Measurements from ENCODE around the gene PHLPP1.

The PHLPP1 gene

GRCh38 chr18:62781262-62781661 is 65.9 kb downstream of the PHLPP1 start:
- no peak overlapping the region for H3K27ac Mint-ChIP-seq
- no peaks in the 10 kb centered on the region for H3K27me3 Mint-ChIP-seq
- no peaks in the 10 kb centered on the region for H3K9me3 Mint-ChIP-seq
- peaks cover 46% of the 10 kb centered on the region for H3K4me1 Mint-ChIP-seq (ENCODE audit: low read depth)
- no peak overlapping the region for H3K4me3 Mint-ChIP-seq
- intact Hi-C loops (cut with micrococcal nuclease) = no loop called here
- H3K36me3 Mint-ChIP-seq (ENCODE audit: low read depth) = no peaks in the 10 kb centered on the region

DNA sequence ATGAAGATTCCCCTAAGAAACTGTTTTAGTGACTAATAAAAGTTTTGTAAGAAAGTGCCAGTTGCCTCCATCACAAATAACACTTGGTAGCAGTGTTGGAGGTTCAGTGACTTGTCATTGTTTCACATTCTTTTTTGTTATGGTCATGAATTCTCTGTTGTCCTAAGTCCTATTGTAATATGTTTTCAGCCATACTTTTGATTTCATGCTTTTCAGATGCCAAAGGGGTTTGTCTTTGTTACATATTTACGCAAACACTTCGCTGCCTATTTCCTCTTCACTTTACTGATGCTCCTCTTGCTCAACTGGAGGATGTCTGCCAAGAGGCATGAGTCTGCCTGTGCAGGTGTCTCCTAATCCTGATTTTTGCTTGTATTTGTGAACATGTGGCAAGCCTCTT is 66.6 kb downstream of the PHLPP1 start:
- Mint-ChIP-seq H3K27ac (no peak overlapping the region), H3K9me3 (no peaks in the 10 kb centered on the region), H3K27me3 (no peaks in the 10 kb centered on the region), H3K4me3 (no peak overlapping the region), H3K36me3 (ENCODE audit: low read depth) (no peaks in the 10 kb centered on the region), H3K4me1 (ENCODE audit: low read depth) (peaks cover 46% of the 10 kb centered on the region)
- intact Hi-C loops (cut with micrococcal nuclease) = no loop called here

GRCh38 chr18:62784338-62784965 is 69.1 kb downstream of the PHLPP1 start:
- Mint-ChIP-seq H3K9me3 (no peaks in the 10 kb centered on the region), H3K27me3 (no peaks in the 10 kb centered on the region), H3K4me3 (no peak overlapping the region), H3K36me3 (ENCODE audit: low read depth) (no peaks in the 10 kb centered on the region), H3K4me1 (ENCODE audit: low read depth) (peaks cover 36% of the 10 kb centered on the region), H3K27ac (peak overlapping the region; percentile 43)
- intact Hi-C loops (cut with micrococcal nuclease) = no loop called here

- H3K27ac Mint-ChIP-seq = no peak overlapping the region
- H3K36me3 Mint-ChIP-seq (ENCODE audit: low read depth) = no peaks in the 10 kb centered on the region
- H3K4me3 Mint-ChIP-seq = no peak overlapping the region
- H3K4me1 Mint-ChIP-seq (ENCODE audit: low read depth) = peaks cover 31% of the 10 kb centered on the region
- no peaks in the 10 kb centered on the region for H3K9me3 Mint-ChIP-seq
- H3K27me3 Mint-ChIP-seq = no peaks in the 10 kb centered on the region
- intact Hi-C loops (cut with micrococcal nuclease) = no loop called here
Measured at GRCh38 chr18:62784966-62785413, 69.6 kb downstream of the PHLPP1 start.

GRCh38 chr18:62786689-62787088 is 71.3 kb downstream of the PHLPP1 start:
- no peaks in the 10 kb centered on the region for H3K36me3 Mint-ChIP-seq (ENCODE audit: low read depth)
- intact Hi-C loops (cut with micrococcal nuclease) = no loop called here
- no peak overlapping the region for H3K27ac Mint-ChIP-seq
- no peaks in the 10 kb centered on the region for H3K27me3 Mint-ChIP-seq
- no peak overlapping the region for H3K4me3 Mint-ChIP-seq
- H3K4me1 Mint-ChIP-seq (ENCODE audit: low read depth) = peaks cover 32% of the 10 kb centered on the region
- no peaks in the 10 kb centered on the region for H3K9me3 Mint-ChIP-seq

DNA sequence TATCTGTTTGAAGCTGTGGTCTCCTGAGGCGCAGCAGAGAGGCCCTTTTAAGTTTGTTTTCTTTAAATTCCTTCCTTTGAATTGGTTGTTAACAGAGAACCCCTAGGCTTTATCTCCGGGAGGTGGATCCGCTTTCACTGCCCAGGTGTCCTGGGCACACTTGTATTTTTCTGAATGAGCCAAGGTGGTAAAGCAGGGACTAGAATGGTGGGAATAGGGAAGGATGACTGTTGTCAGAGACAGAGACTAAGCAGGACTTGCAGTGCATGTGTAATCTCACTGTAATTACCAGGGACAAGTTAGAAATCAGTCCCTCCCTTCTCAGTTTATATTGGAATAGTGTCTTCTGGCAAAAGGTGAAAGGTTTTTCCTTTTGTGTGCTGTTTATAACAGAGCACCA is 72.8 kb downstream of the PHLPP1 start:
- H3K27ac Mint-ChIP-seq = no peak overlapping the region
- H3K27me3 Mint-ChIP-seq = no peaks in the 10 kb centered on the region

DNA sequence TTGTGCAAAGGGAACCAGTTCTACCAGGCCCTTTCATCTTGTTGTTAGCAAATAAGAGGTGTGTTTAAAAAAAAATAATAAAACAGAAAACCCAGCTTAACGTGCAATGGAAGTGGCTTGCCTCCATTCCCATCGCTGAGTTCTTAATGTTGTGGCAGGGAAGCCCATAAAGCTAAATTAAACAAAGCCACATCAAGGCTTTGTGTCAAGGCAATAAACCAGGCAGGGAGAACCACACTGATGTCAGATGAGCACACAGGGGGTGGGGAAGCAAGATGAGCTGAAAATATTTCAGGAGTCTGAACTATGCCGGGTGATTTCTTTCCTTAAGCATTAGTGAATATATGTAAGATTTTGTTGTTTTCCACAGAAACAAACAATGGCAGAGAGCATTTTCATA is 73.5 kb downstream of the PHLPP1 start:
- H3K27me3 Mint-ChIP-seq = no peaks in the 10 kb centered on the region
- intact Hi-C loops (cut with micrococcal nuclease) = no loop called here
- H3K4me1 Mint-ChIP-seq (ENCODE audit: low read depth) = peaks cover 22% of the 10 kb centered on the region
- H3K36me3 Mint-ChIP-seq (ENCODE audit: low read depth) = no peaks in the 10 kb centered on the region
- no peaks in the 10 kb centered on the region for H3K9me3 Mint-ChIP-seq
- no peak overlapping the region for H3K4me3 Mint-ChIP-seq
- no peak overlapping the region for H3K27ac Mint-ChIP-seq

More for the DNA sequence above, 72.8 kb downstream of the PHLPP1 start:
- H3K4me3 Mint-ChIP-seq = no peak overlapping the region
- H3K9me3 Mint-ChIP-seq = no peaks in the 10 kb centered on the region
- H3K36me3 Mint-ChIP-seq (ENCODE audit: low read depth) = no peaks in the 10 kb centered on the region
- intact Hi-C loops (cut with micrococcal nuclease) = no loop called here
- peaks cover 27% of the 10 kb centered on the region for H3K4me1 Mint-ChIP-seq (ENCODE audit: low read depth)

DNA sequence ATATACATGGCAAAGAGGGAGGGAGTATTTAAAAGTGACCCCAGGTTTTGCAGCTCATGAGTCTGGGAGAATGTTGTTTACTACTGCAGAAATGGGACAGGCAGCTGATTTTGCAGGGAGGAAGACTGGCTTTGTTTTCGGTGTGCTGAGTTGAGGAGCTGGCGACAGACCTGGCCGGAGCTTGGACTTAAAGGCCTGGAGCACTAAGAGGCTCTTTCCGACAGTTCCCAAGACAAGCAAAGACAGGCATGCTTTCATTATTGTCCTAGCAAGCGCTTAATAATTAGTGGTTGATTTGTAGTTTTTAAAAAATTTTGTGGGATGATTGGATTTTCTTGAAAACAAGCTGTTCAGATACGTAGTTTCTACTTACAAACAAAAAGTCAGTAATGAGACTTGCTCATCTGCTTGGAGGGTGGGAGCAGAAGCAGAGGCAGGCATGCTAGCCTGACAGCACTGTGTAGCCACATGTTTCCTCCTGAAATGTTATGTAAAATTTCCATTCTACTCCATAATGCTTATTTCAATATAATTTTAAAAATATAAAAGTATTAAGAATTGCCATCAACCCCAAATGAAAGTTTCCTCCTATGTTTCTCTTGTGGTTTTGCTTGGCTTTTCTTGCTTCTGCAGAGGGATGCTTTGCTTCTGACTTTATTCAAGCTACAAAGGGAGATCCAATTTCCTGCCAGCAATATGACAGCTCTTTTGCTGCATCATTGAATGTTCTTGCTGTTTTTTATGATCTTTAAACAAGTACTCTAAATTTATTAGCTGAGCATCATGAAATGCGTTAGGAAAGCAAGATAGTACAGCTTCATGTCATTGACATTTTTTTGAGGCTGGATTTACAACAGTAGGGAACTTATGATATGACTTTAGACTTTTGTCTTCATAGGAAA is 75.8 kb downstream of the PHLPP1 start:
- no peak overlapping the region for H3K27ac Mint-ChIP-seq

GRCh38 chr18:62792016-62792415 is 76.7 kb downstream of the PHLPP1 start:
- Mint-ChIP-seq H3K9me3 (no peaks in the 10 kb centered on the region), H3K4me3 (no peak overlapping the region), H3K36me3 (ENCODE audit: low read depth) (no peaks in the 10 kb centered on the region), H3K27me3 (no peaks in the 10 kb centered on the region), H3K4me1 (ENCODE audit: low read depth) (peaks cover 5% of the 10 kb centered on the region), H3K27ac (no peak overlapping the region)
- intact Hi-C loops (cut with micrococcal nuclease) = no loop called here

More for the DNA sequence above, 75.8 kb downstream of the PHLPP1 start:
- Mint-ChIP-seq H3K4me3 (no peak overlapping the region), H3K9me3 (no peaks in the 10 kb centered on the region), H3K36me3 (ENCODE audit: low read depth) (no peaks in the 10 kb centered on the region), H3K27me3 (no peaks in the 10 kb centered on the region), H3K4me1 (ENCODE audit: low read depth) (peaks cover 5% of the 10 kb centered on the region)
- intact Hi-C loops (cut with micrococcal nuclease) = no loop called here

- Mint-ChIP-seq H3K27ac (no peak overlapping the region), H3K4me1 (ENCODE audit: low read depth) (peaks cover 32% of the 10 kb centered on the region), H3K27me3 (no peaks in the 10 kb centered on the region), H3K36me3 (ENCODE audit: low read depth) (no peaks in the 10 kb centered on the region), H3K4me3 (no peak overlapping the region), H3K9me3 (no peaks in the 10 kb centered on the region)
- intact Hi-C loops (cut with micrococcal nuclease) = no loop called here
Measured at GRCh38 chr18:62795813-62796212, 80.5 kb downstream of the PHLPP1 start.

DNA sequence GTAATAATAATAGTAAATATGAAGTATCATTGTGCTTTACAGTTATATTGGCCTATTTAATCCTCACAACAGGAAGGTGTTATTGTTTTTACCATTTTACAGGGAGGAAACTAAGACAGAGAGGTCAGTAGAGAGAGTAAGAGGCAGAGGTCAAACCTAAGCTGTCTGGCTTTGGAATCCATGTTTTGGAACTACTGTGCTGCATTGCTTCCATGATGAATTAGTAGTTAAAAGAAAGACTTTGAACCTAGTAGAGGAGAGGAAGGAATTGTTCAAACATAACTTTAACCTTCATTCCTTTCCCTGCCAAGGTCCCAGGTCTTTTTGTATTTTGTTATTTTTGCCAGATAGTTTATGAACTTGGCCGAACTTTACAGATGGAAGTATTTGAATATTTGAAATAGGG is 80.9 kb downstream of the PHLPP1 start:
- H3K27ac Mint-ChIP-seq = no peak overlapping the region
- no peaks in the 10 kb centered on the region for H3K27me3 Mint-ChIP-seq
- intact Hi-C loops (cut with micrococcal nuclease) = no loop called here
- H3K36me3 Mint-ChIP-seq (ENCODE audit: low read depth) = no peaks in the 10 kb centered on the region
- H3K9me3 Mint-ChIP-seq = no peaks in the 10 kb centered on the region
- peaks cover 32% of the 10 kb centered on the region for H3K4me1 Mint-ChIP-seq (ENCODE audit: low read depth)
- H3K4me3 Mint-ChIP-seq = no peak overlapping the region

GRCh38 chr18:62797329-62797728 is 82.0 kb downstream of the PHLPP1 start:
- Mint-ChIP-seq H3K36me3 (ENCODE audit: low read depth) (no peaks in the 10 kb centered on the region), H3K9me3 (no peaks in the 10 kb centered on the region), H3K27me3 (no peaks in the 10 kb centered on the region), H3K4me3 (no peak overlapping the region), H3K4me1 (ENCODE audit: low read depth) (peaks cover 41% of the 10 kb centered on the region), H3K27ac (no peak overlapping the region)
- intact Hi-C loops (cut with micrococcal nuclease) = no loop called here

DNA sequence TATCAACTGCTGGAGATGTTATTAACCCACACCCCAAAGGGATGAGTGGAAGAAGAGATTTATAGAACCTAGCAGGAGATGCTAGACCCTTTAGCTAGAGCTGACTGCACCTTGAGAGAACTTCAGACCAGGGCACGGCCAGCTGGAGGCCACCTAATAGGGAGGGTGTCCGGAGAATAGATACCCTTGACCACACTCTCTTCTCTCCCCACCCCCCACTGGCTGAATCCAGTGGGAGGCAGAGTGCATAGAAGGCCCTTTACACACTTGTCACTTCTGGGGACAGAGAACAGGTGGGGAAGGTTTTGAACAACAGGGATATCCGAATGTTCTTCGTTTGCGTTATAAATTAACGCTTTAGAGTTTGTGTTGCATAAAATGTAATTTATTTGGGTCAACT is 84.6 kb downstream of the PHLPP1 start:
- Mint-ChIP-seq H3K9me3 (no peaks in the 10 kb centered on the region), H3K4me3 (no peak overlapping the region), H3K36me3 (ENCODE audit: low read depth) (no peaks in the 10 kb centered on the region), H3K27me3 (no peaks in the 10 kb centered on the region), H3K27ac (no peak overlapping the region), H3K4me1 (ENCODE audit: low read depth) (peaks cover 48% of the 10 kb centered on the region)
- intact Hi-C loops (cut with micrococcal nuclease) = no loop called here

GRCh38 chr18:62802523-62802922 is 87.2 kb downstream of the PHLPP1 start:
- H3K4me3 Mint-ChIP-seq = no peak overlapping the region
- H3K36me3 Mint-ChIP-seq (ENCODE audit: low read depth) = no peaks in the 10 kb centered on the region
- intact Hi-C loops (cut with micrococcal nuclease) = no loop called here
- H3K27me3 Mint-ChIP-seq = no peaks in the 10 kb centered on the region
- H3K27ac Mint-ChIP-seq = peak overlapping the region; percentile 54
- H3K4me1 Mint-ChIP-seq (ENCODE audit: low read depth) = peaks cover 43% of the 10 kb centered on the region
- H3K9me3 Mint-ChIP-seq = no peaks in the 10 kb centered on the region

Data from dendritic cell treated with granulocyte-macrophage colony-stimulating factor and Interleukin-4, amounts not matched to agents 40 ng/mL and 50 ng/mL, for 4 days (primary cell).